HEK293 (cell line): Measurements from ENCODE around the gene RAET1L.

Source experiments
- ATF2 ChIP-seq: fragments of 450-650 bp; formaldehyde crosslinking; IDR thresholded peaks from 2 replicates; pipeline ENCODE4 v1.5.1; 2016; ENCODE audit warnings: missing biosample characterization, missing genetic modification characterization, low read depth
- CTCF ChIP-seq: fragments of 450-650 bp; formaldehyde crosslinking; IDR thresholded peaks from 2 replicates; pipeline ENCODE4 v1.5.1; 2016; ENCODE audit warnings: missing biosample characterization, missing genetic modification characterization
- GLI2 ChIP-seq: fragments of 450-650 bp; formaldehyde crosslinking; IDR thresholded peaks from 2 replicates; pipeline ENCODE4; 2017; ENCODE audit warnings: missing biosample characterization, missing genetic modification characterization, low read depth, borderline replicate concordance
- HOXA7 ChIP-seq: sonication (generic); formaldehyde crosslinking; IDR thresholded peaks from 2 replicates; pipeline ENCODE4 v1.8.1; 2022; ENCODE audit warnings: missing genetic modification reagents, borderline replicate concordance
- IKZF3 ChIP-seq: fragments of 450-650 bp; IDR thresholded peaks from 2 replicates; pipeline ENCODE4 v1.5.0; 2018; ENCODE audit warnings: missing biosample characterization, mild to moderate bottlenecking, missing genetic modification characterization, moderate library complexity
- MEIS1 ChIP-seq: sonication (generic); formaldehyde crosslinking; IDR thresholded peaks from 2 replicates; pipeline ENCODE4 v1.8.1; 2022; ENCODE audit warnings: missing genetic modification reagents, mild to moderate bottlenecking, borderline replicate concordance
- OVOL3 ChIP-seq: fragments of 450-650 bp; formaldehyde crosslinking; IDR thresholded peaks from 2 replicates; pipeline ENCODE4 v1.5.1; 2016; ENCODE audit warnings: missing biosample characterization, missing genetic modification characterization
- PRDM6 ChIP-seq: fragments of 450-650 bp; formaldehyde crosslinking; IDR thresholded peaks from 2 replicates; pipeline ENCODE4 v1.5.1; 2017; ENCODE audit warnings: missing biosample characterization, missing genetic modification characterization
- SCRT2 ChIP-seq: fragments of 450-650 bp; formaldehyde crosslinking; IDR thresholded peaks from 2 replicates; pipeline ENCODE4 v1.5.1; 2016; ENCODE audit warnings: missing biosample characterization, missing genetic modification characterization
- YY1 ChIP-seq: fragments of 450-650 bp; formaldehyde crosslinking; IDR thresholded peaks from 2 replicates; pipeline ENCODE4 v1.5.1; 2018; ENCODE audit warnings: missing biosample characterization, missing genetic modification characterization
- ZBTB26 ChIP-seq: fragments of 450-650 bp; formaldehyde crosslinking; optimal IDR thresholded peaks from 2 replicates; pipeline ENCODE3; 2016; ENCODE audit warnings: missing biosample characterization, mild to moderate bottlenecking, missing genetic modification characterization
- ZEB2 ChIP-seq: fragments of 450-650 bp; formaldehyde crosslinking; IDR thresholded peaks from 2 replicates; pipeline ENCODE4 v1.5.1; 2016; ENCODE audit warnings: missing biosample characterization, missing genetic modification characterization
- ZFP3 ChIP-seq: fragments of 450-650 bp; formaldehyde crosslinking; IDR thresholded peaks from 2 replicates; pipeline ENCODE4 v1.5.1; 2016; ENCODE audit warnings: low read depth, missing biosample characterization, missing genetic modification characterization
- ZFP69B ChIP-seq: fragments of 450-650 bp; formaldehyde crosslinking; IDR thresholded peaks from 2 replicates; pipeline ENCODE4 v1.5.1; 2016; ENCODE audit warnings: missing biosample characterization, missing genetic modification characterization
- ZIC2 ChIP-seq: fragments of 450-650 bp; formaldehyde crosslinking; IDR thresholded peaks from 2 replicates; pipeline ENCODE4 v1.5.1; 2016; ENCODE audit warnings: missing biosample characterization, missing genetic modification characterization
- ZNF221 ChIP-seq: fragments of 450-650 bp; formaldehyde crosslinking; IDR thresholded peaks from 2 replicates; pipeline ENCODE4 v1.5.1; 2017; ENCODE audit warnings: missing biosample characterization, missing genetic modification characterization, borderline replicate concordance
- ZNF341 ChIP-seq: fragments of 450-650 bp; formaldehyde crosslinking; IDR thresholded peaks from 2 replicates; pipeline ENCODE4; 2016; ENCODE audit warnings: low read depth, missing biosample characterization, missing genetic modification characterization
- ZNF391 ChIP-seq: fragments of 450-650 bp; formaldehyde crosslinking; IDR thresholded peaks from 2 replicates; pipeline ENCODE4 v1.5.1; 2016; ENCODE audit warnings: low read depth, missing biosample characterization, missing genetic modification characterization, borderline replicate concordance
- ZNF501 ChIP-seq: fragments of 450-650 bp; formaldehyde crosslinking; IDR thresholded peaks from 2 replicates; pipeline ENCODE4 v1.5.1; 2016; ENCODE audit warnings: missing biosample characterization, missing genetic modification characterization
- ZNF529 ChIP-seq: fragments of 450-650 bp; formaldehyde crosslinking; IDR thresholded peaks from 2 replicates; pipeline ENCODE4 v1.5.1; 2017; ENCODE audit warnings: missing genetic modification characterization, missing biosample characterization; ENCODE audit not compliant: insufficient replicate concordance
- ZNF580 ChIP-seq: fragments of 450-650 bp; formaldehyde crosslinking; IDR thresholded peaks from 2 replicates; pipeline ENCODE4 v1.5.1; 2016; ENCODE audit warnings: missing biosample characterization, missing genetic modification characterization
- ZNF629 ChIP-seq: fragments of 450-650 bp; formaldehyde crosslinking; IDR thresholded peaks from 2 replicates; pipeline ENCODE4 v1.5.1; 2017; ENCODE audit warnings: missing biosample characterization, missing genetic modification characterization
- ZNF639 ChIP-seq: fragments of 450-650 bp; formaldehyde crosslinking; IDR thresholded peaks from 2 replicates; pipeline ENCODE4 v1.5.1; 2016; ENCODE audit warnings: missing biosample characterization, missing genetic modification characterization
- ZNF658 ChIP-seq: fragments of 450-650 bp; formaldehyde crosslinking; IDR thresholded peaks from 2 replicates; pipeline ENCODE4; 2016; ENCODE audit warnings: missing biosample characterization, missing genetic modification characterization
- ZNF677 ChIP-seq: fragments of 450-650 bp; IDR thresholded peaks from 2 replicates; pipeline ENCODE4 v1.5.0; 2018; ENCODE audit warnings: missing biosample characterization, mild to moderate bottlenecking, missing genetic modification characterization, moderate library complexity
- ZNF747 ChIP-seq: fragments of 450-650 bp; formaldehyde crosslinking; IDR thresholded peaks from 2 replicates; pipeline ENCODE4 v1.5.1; 2016; ENCODE audit warnings: missing biosample characterization, missing genetic modification characterization
- ZNF843 ChIP-seq: fragments of 450-650 bp; formaldehyde crosslinking; IDR thresholded peaks from 2 replicates; pipeline ENCODE4 v1.5.1; 2016; ENCODE audit warnings: missing biosample characterization, missing genetic modification characterization
- ZSCAN18 ChIP-seq: fragments of 450-650 bp; formaldehyde crosslinking; IDR thresholded peaks from 2 replicates; pipeline ENCODE4 v1.5.1; 2016; ENCODE audit warnings: missing biosample characterization, missing genetic modification characterization
- ZSCAN23 ChIP-seq: fragments of 450-650 bp; formaldehyde crosslinking; IDR thresholded peaks from 2 replicates; pipeline ENCODE4 v1.5.1; 2016; ENCODE audit warnings: missing biosample characterization, missing genetic modification characterization

The RAET1L gene

GRCh38 chr6:150004783-150005717 is 20.3 kb downstream of the RAET1L start (continued):
- TF ChIP-seq ATF2 (tag by site-specific recombination) (no peak), ZNF747 (tag by site-specific recombination) (no peak), PRDM6 (no peak; the same call in 1 of the 2 replicates), MEIS1 (CRISPR knock-in tag) (no peak), IKZF3 (tag by site-specific recombination) (0 out of 2 replicates have a peak, but pooled peaks have one; percentile 10), ZNF639 (tag by site-specific recombination) (0 out of 2 replicates have a peak, but pooled peaks have one; percentile 19), ZSCAN18 (tag by site-specific recombination) (no peak), ZIC2 (tag by site-specific recombination) (peak; percentile 83), ZEB2 (tag by site-specific recombination) (peak; percentile 87), ZFP3 (tag by site-specific recombination) (no peak), ZSCAN23 (tag by site-specific recombination) (no peak), ZNF501 (tag by site-specific recombination) (peak; percentile 93), OVOL3 (no peak), ZFP69B (peak; percentile 26; the same call in 1 of the 2 replicates), ZNF580 (tag by site-specific recombination) (no peak), ZNF221 (tag by site-specific recombination) (no peak), ZNF529 (tag by site-specific recombination) (no peak), ZNF629 (peak; percentile 59), ZNF658 (tag by site-specific recombination) (no peak), ZNF843 (no peak; the same call in 1 of the 2 replicates), GLI2 (no peak), YY1 (no peak; the same call in 1 of the 2 replicates), CTCF (tag by site-specific recombination) (peak; percentile 42), HOXA7 (CRISPR knock-in tag) (no peak), ZNF341 (tag by site-specific recombination) (peak; percentile 81), ZNF677 (tag by site-specific recombination) (no peak), ZBTB26 (peak; percentile 70), ZNF391 (tag by site-specific recombination) (no peak), SCRT2 (tag by site-specific recombination) (no peak)
